ENCODE data around the gene NTM. TPM values are rescaled to one million over a fixed set of nuclear protein-coding genes. Genes with fewer than 3 reads are reported as not detected.

Gene NTM
- total RNA-seq, 1 experiment from 2014 or later: 16.4 TPM

GRCh38 chr11:131687291-131688047, 317.1 kb downstream of the NTM start (continued):
- no peak for TF ChIP-seq ZNF281 (CRISPR knock-in tag; IDR thresholded peaks at IDR 0.05)
- TF ChIP-seq CBFB (CRISPR knock-in tag; IDR thresholded peaks at IDR 0.05; ENCODE audit: low read depth): no peak

- DNase-seq (ENCODE audit: low spot score) (peak; percentile 81), ATAC-seq (peak; percentile 62)
- Mint-ChIP-seq H3K27ac (no peak overlapping the region), H3K27me3 (ENCODE audit: low read depth) (peaks cover 24% of the 10 kb centered on the region), H3K4me3 (no peak overlapping the region), H3K9me3 (no peaks in the 10 kb centered on the region), H3K4me1 (0 out of 2 replicates have a peak, but pooled peaks cover 6% of the 10 kb centered on the region), H3K36me3 (no peaks in the 10 kb centered on the region)
- ChIA-PET CTCF (interaction anchor here (0.5 to 3.0 kb wide), 48 partner anchors 10 to 1447 kb away, joined by 3 to 23 read pairs (median 4); no protein-coding TSS in a partner anchor), POLR2A (interaction anchor here (0.5 kb wide), 1 partner anchor 404 kb away, joined by 3 read pairs; no protein-coding TSS in a partner anchor)
- TF ChIP-seq SP1 (CRISPR knock-in tag; conservative IDR thresholded peaks at IDR 0.05) (peak; percentile 54; the same call in 1 of the 2 replicates), PRRX2 (CRISPR knock-in tag; IDR thresholded peaks at IDR 0.05) (no peak), ZNF263 (CRISPR knock-in tag; IDR thresholded peaks at IDR 0.05; ENCODE audit: low read depth) (no peak), FOXK1 (CRISPR knock-in tag; IDR thresholded peaks at IDR 0.05) (0 out of 2 replicates have a peak, but pooled peaks have one; percentile 22), ETV6 (CRISPR knock-in tag; IDR thresholded peaks at IDR 0.05) (0 out of 2 replicates have a peak, but pooled peaks have one; percentile 25), CTCF (IDR thresholded peaks at IDR 0.05) (peak; percentile 81), TEAD1 (CRISPR knock-in tag; IDR thresholded peaks at IDR 0.05) (no peak), HMGXB4 (CRISPR knock-in tag; IDR thresholded peaks at IDR 0.05) (0 out of 2 replicates have a peak, but pooled peaks have one; percentile 44), ARID4B (CRISPR knock-in tag; IDR thresholded peaks at IDR 0.05; ENCODE audit: borderline replicate concordance) (0 out of 2 replicates have a peak, but pooled peaks have one; percentile 20), CREM (CRISPR knock-in tag; IDR thresholded peaks at IDR 0.05) (no peak)
Observed at GRCh38 chr11:131688048-131688693, 317.8 kb downstream of the NTM start.
